NCI-H1092 treated with DMSO at 0.1 percent for 48 hours (cell line): ENCODE measurements around the gene CDK13.
"Not testable (repeated sequence)": the region's sequence is repeated elsewhere in the genome, so short reads cannot be mapped to it uniquely, and the experiment has no call there.

Experiments used
- DNase-seq: peaks from one replicate; lab custom pipeline; 2025; lab: John Stamatoyannopoulos, UW

Gene CDK13

GRCh38 chr7:39949971-39950472 is at the start of gene CDK13:
TSS of gene CDK13 (plus strand) at chr7:39950256. CDS start at chr7:39950642, 386 bp downstream.
- peak; percentile 86 for DNase-seq

- DNase-seq = no peak
Observed at GRCh38 chr7:39904077-39904486, 46.0 kb upstream of the CDK13 start.

- DNase-seq = no peak
Observed at GRCh38 chr7:39908141-39908540, 41.9 kb upstream of the CDK13 start.

- DNase-seq = no peak
Observed at GRCh38 chr7:39908973-39909372, 41.1 kb upstream of the CDK13 start.

- DNase-seq = no peak
Observed at GRCh38 chr7:39909526-39909925, 40.5 kb upstream of the CDK13 start.

- no peak for DNase-seq
Observed at GRCh38 chr7:39910108-39910869, 39.8 kb upstream of the CDK13 start.

- DNase-seq = no peak
Observed at GRCh38 chr7:39911167-39911566, 38.9 kb upstream of the CDK13 start.

GRCh38 chr7:39915847-39916246 is 34.2 kb upstream of the CDK13 start:
- not testable (repeated sequence) for DNase-seq

GRCh38 chr7:39919646-39920045 is 30.4 kb upstream of the CDK13 start:
- DNase-seq = no peak

- no peak for DNase-seq
Observed at GRCh38 chr7:39921506-39922175, 28.4 kb upstream of the CDK13 start.

- DNase-seq = no peak
Observed at GRCh38 chr7:39922580-39922979, 27.5 kb upstream of the CDK13 start.

- no peak for DNase-seq
Observed at GRCh38 chr7:39923091-39923490, 27.0 kb upstream of the CDK13 start.

- no peak for DNase-seq
Observed at GRCh38 chr7:39924122-39924521, 25.9 kb upstream of the CDK13 start.

GRCh38 chr7:39926111-39926510 is 23.9 kb upstream of the CDK13 start:
- no peak for DNase-seq

- no peak for DNase-seq
Observed at GRCh38 chr7:39927018-39927417, 23.0 kb upstream of the CDK13 start.

GRCh38 chr7:39934132-39934531 is 15.9 kb upstream of the CDK13 start:
- no peak for DNase-seq

- no peak for DNase-seq
Observed at GRCh38 chr7:39936761-39937160, 13.3 kb upstream of the CDK13 start.

- no peak for DNase-seq
Observed at GRCh38 chr7:39937366-39938153, 12.5 kb upstream of the CDK13 start.

GRCh38 chr7:39942883-39943282 is 7.2 kb upstream of the CDK13 start:
- DNase-seq = no peak

GRCh38 chr7:39946693-39947092 is 3.4 kb upstream of the CDK13 start:
- no peak for DNase-seq

GRCh38 chr7:39948375-39948955 is 1.6 kb upstream of the CDK13 start:
- peak; percentile 53 for DNase-seq
